Keratinocyte (primary cell): ENCODE results near the gene UPK3A.

Experiments
- EZH2 ChIP-seq: IDR thresholded peaks from one replicate; pipeline ENCODE4 v1.6.1; 2012; ENCODE audit warnings: inconsistent platforms, mild to moderate bottlenecking, low read length, moderate library complexity
- TF ChIP-seq, protein P1 (sequence below), 3 experiments: IDR thresholded peaks in 1 of 3; conservative IDR thresholded peaks in 1 of 3; optimal IDR thresholded peaks in 1 of 3; 2 replicates in 2 of 3; 3 replicates in 1 of 3; pipeline versions ENCODE3 to v1.5.1; 2011; ENCODE audit warnings: low read length in 3 of 3, mild to moderate bottlenecking in 3 of 3, moderate library complexity in 2 of 3, control low read depth in 1 of 3, inconsistent platforms in 1 of 3; ENCODE audit not compliant: insufficient read depth in 2 of 3; ENCODE audit errors: extremely low read depth in 1 of 3

GRCh38 chr22:45343143-45343542 is 58.4 kb downstream of the UPK3A start:
- TF ChIP-seq, protein P1, sequence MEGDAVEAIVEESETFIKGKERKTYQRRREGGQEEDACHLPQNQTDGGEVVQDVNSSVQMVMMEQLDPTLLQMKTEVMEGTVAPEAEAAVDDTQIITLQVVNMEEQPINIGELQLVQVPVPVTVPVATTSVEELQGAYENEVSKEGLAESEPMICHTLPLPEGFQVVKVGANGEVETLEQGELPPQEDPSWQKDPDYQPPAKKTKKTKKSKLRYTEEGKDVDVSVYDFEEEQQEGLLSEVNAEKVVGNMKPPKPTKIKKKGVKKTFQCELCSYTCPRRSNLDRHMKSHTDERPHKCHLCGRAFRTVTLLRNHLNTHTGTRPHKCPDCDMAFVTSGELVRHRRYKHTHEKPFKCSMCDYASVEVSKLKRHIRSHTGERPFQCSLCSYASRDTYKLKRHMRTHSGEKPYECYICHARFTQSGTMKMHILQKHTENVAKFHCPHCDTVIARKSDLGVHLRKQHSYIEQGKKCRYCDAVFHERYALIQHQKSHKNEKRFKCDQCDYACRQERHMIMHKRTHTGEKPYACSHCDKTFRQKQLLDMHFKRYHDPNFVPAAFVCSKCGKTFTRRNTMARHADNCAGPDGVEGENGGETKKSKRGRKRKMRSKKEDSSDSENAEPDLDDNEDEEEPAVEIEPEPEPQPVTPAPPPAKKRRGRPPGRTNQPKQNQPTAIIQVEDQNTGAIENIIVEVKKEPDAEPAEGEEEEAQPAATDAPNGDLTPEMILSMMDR (optimal IDR thresholded peaks at IDR 0.05 in 1 of 3, IDR thresholded peaks at IDR 0.05 in 1 of 3, conservative IDR thresholded peaks at IDR 0.05 in 1 of 3; ENCODE audit: extremely low read depth in 1 of 3, insufficient read depth in 2 of 3, low read length in 3 of 3) = no peak
- no peak for TF ChIP-seq EZH2
